ENCODE measurements around the gene ADH5. TPM values are rescaled to one million over a fixed set of nuclear protein-coding genes. Genes with fewer than 3 reads are reported as not detected.
"Not testable (repeated sequence)": the region's sequence is repeated elsewhere in the genome, so short reads cannot be mapped to it uniquely, and the experiment has no call there.

The ADH5 gene
- total and polyA plus RNA-seq, 10 of the 15 experiments (the other 5 are each of a cell fraction or from before 2014, with no cell fraction given), result 48.5 to 159 (median 95.3) TPM

GRCh38 chr4:99084595-99084994 lies 4.0 kb downstream of the ADH5 start (continued):
- TF ChIP-seq EZH2 (IDR thresholded peaks at IDR 0.05; ENCODE audit: borderline replicate concordance, control insufficient read depth, low read depth, low read length), result no peak
- TF ChIP-seq ZBTB4 (CRISPR knock-in tag; IDR thresholded peaks at IDR 0.05), result no peak

- ChIA-PET POLR2A (no interaction called here), RAD21 (ENCODE audit: unreplicated experiment) (no interaction called here), SMC1A (ENCODE audit: uncharacterized antibody, unreplicated experiment) (no interaction called here), CTCF (interaction anchor here (1.2 kb wide), 1 partner anchor 26 kb away, joined by 4 read pairs; no protein-coding TSS in a partner anchor)
- H3K4me1 ChIP-seq (ENCODE audit: control insufficient read depth, insufficient read depth, low read length), result no peaks in the 10 kb centered on the region
- H3K36me3 ChIP-seq (ENCODE audit: control insufficient read depth in 2 of 2, insufficient read depth in 2 of 2, low read length in 1 of 2), result peaks cover 4 to 26% of the 10 kb centered on the region in 2 experiments
- H3K27me3 ChIP-seq (replicated peaks in 1 of 2; ENCODE audit: control insufficient read depth in 2 of 2, insufficient read depth in 2 of 2, low read length in 1 of 2), result no peaks in the 10 kb centered on the region
- no peak overlapping the region for H3K27ac ChIP-seq (ENCODE audit: control insufficient read depth, insufficient read depth)
- FAIRE-seq (no peak), DNase-seq (ENCODE audit: low read depth, low spot score) (no peak), ATAC-seq (no peak)
- H3K4me2 ChIP-seq (ENCODE audit: control insufficient read depth, insufficient read depth), result no peak overlapping the region
- H3K79me2 ChIP-seq (ENCODE audit: control insufficient read depth, insufficient read depth, low read length), result peaks cover 3% of the 10 kb centered on the region
- no TSS peak for BruUV-seq (replicated peaks)
- H2AFZ ChIP-seq (ENCODE audit: control insufficient read depth, low read depth, low read length), result no peak overlapping the region
- TF ChIP-seq SUPT20H (IDR thresholded peaks at IDR 0.05; ENCODE audit: borderline replicate concordance, control insufficient read depth, low read depth, low read length), result no peak
- no peak for TF ChIP-seq PML (IDR thresholded peaks at IDR 0.05; ENCODE audit: low read length)
- TF ChIP-seq NFYA (IDR thresholded peaks at IDR 0.05; ENCODE audit: borderline replicate concordance, low read depth, low read length), result no peak
- no peak for TF ChIP-seq CBX5 (IDR thresholded peaks at IDR 0.05; ENCODE audit: low read depth)
- TF ChIP-seq RFX5 (IDR thresholded peaks at IDR 0.05; ENCODE audit: low read depth, low read length), result no peak
- TF ChIP-seq POLR2AphosphoS5 (IDR thresholded peaks at IDR 0.05; ENCODE audit: low read length), result no peak
- no peak for TF ChIP-seq RELA (IDR thresholded peaks at IDR 0.05; ENCODE audit: borderline replicate concordance, partially characterized antibody)
- in situ Hi-C loops (cut with MboI), result loop anchor here (25.0 kb wide), 1 partner anchor 855 kb away; the partner anchor contains the start of gene DNAJB14
- 96% methylated on average over 5 of the region's 5 CpGs for WGBS (ENCODE audit: insufficient coverage, insufficient replicate concordance, low lambda C conversion rate, missing lambda C conversion rate)
- H3K4me3 ChIP-seq, result no peak overlapping the region
- H3K9ac ChIP-seq (ENCODE audit: control insufficient read depth, insufficient read depth, low read length), result no peak overlapping the region
- H3K9me3 ChIP-seq (replicated peaks; ENCODE audit: control insufficient read depth, insufficient read depth, low read length), result no peaks in the 10 kb centered on the region
- H4K20me1 ChIP-seq (ENCODE audit: control insufficient read depth, insufficient read depth), result no peaks in the 10 kb centered on the region
- intact Hi-C loops (cut with micrococcal nuclease; ENCODE audit: unreplicated experiment), result no loop called here
These were observed 6.4 kb downstream of the ADH5 start for GRCh38 chr4:99082192-99082591.

GRCh38 chr4:99080869-99081268 lies 7.7 kb downstream of the ADH5 start:
- H3K4me2 ChIP-seq (ENCODE audit: control insufficient read depth, insufficient read depth); H3K4me3 ChIP-seq; intact Hi-C loops (cut with micrococcal nuclease; ENCODE audit: unreplicated experiment); BruUV-seq (replicated peaks); H3K27ac ChIP-seq (ENCODE audit: control insufficient read depth, insufficient read depth); H3K4me1 ChIP-seq (ENCODE audit: control insufficient read depth, insufficient read depth, low read length); H3K27me3 ChIP-seq (replicated peaks in 1 of 2; ENCODE audit: control insufficient read depth in 2 of 2, insufficient read depth in 2 of 2, low read length in 1 of 2); POLR2A ChIA-PET; SMC1A ChIA-PET (ENCODE audit: uncharacterized antibody, unreplicated experiment); RAD21 ChIA-PET (ENCODE audit: unreplicated experiment); H2AFZ ChIP-seq (ENCODE audit: control insufficient read depth, low read depth, low read length); H3K9me3 ChIP-seq (replicated peaks; ENCODE audit: control insufficient read depth, insufficient read depth, low read length); H3K9ac ChIP-seq (ENCODE audit: control insufficient read depth, insufficient read depth, low read length); H3K79me2 ChIP-seq (ENCODE audit: control insufficient read depth, insufficient read depth, low read length); FAIRE-seq; DNase-seq (ENCODE audit: low read depth, low spot score); H4K20me1 ChIP-seq (ENCODE audit: control insufficient read depth, insufficient read depth); ATAC-seq: not testable (repeated sequence)
- H3K36me3 ChIP-seq (ENCODE audit: control insufficient read depth in 2 of 2, insufficient read depth in 2 of 2, low read length in 1 of 2), result peaks cover 4 to 26% of the 10 kb centered on the region in 2 experiments
- WGBS (ENCODE audit: insufficient coverage, insufficient replicate concordance, low lambda C conversion rate, missing lambda C conversion rate), result 67% methylated on average over 6 of the region's 6 CpGs
- CTCF ChIA-PET, result interaction anchor here (1.0 kb wide), 1 partner anchor 24 kb away, joined by 7 read pairs; no protein-coding TSS in a partner anchor
- in situ Hi-C loops (cut with MboI), result loop anchor here (25.0 kb wide), 1 partner anchor 856 kb away; the partner anchor contains the start of gene DNAJB14

All from GM12878 (cell line).